ENCODE measurements around the gene DIABLO.

DNA sequence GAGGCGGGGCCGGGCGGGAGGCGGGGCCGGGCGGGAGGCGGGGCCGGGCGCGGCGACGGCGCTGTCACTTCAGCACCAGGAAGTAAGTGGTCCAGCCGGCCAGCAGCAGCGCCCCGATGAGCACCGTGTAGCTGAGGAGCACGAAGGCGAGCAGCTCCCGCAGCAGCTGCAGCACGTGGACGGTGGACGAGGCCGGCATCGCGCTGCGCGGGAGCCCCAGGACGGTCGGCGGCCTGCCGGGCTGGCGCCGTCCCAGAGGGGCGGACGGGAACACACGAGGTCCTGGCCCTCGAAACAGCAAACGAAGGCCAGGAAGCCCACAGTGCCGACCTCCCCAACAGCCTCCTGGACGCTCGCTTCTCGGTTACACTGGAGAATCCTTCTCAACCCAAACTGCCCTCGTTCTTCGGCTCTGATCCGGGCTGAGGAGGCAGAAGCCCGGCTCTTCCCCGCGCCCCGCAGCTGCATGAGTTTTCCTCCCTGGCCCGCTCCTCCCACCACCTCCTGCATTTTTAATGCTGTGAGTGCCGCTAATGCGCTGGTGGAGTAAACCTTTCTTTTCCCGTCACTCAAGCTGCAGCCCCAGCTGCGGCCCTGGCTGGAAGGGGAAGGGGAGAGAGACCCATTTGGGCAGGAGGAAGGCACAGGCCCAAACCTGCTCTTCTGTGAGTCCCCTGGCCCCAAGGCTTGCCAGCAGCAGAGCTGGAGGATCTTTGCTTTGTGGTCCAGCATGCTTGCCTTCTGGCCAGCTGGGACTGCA lies 694 bp upstream of the DIABLO start:
- TF ChIP-seq, protein P1, sequence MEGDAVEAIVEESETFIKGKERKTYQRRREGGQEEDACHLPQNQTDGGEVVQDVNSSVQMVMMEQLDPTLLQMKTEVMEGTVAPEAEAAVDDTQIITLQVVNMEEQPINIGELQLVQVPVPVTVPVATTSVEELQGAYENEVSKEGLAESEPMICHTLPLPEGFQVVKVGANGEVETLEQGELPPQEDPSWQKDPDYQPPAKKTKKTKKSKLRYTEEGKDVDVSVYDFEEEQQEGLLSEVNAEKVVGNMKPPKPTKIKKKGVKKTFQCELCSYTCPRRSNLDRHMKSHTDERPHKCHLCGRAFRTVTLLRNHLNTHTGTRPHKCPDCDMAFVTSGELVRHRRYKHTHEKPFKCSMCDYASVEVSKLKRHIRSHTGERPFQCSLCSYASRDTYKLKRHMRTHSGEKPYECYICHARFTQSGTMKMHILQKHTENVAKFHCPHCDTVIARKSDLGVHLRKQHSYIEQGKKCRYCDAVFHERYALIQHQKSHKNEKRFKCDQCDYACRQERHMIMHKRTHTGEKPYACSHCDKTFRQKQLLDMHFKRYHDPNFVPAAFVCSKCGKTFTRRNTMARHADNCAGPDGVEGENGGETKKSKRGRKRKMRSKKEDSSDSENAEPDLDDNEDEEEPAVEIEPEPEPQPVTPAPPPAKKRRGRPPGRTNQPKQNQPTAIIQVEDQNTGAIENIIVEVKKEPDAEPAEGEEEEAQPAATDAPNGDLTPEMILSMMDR (IDR thresholded peaks at IDR 0.05) = no peak
- TF ChIP-seq POLR2AphosphoS5 (IDR thresholded peaks at IDR 0.05) (no peak), POLR2A (IDR thresholded peaks at IDR 0.05) (no peak), EP300 (IDR thresholded peaks at IDR 0.05) (no peak)
